Endodermal cell (in vitro differentiated cells): ENCODE results near the gene ING2. TPM values are rescaled to one million over a fixed set of nuclear protein-coding genes. Genes with fewer than 3 reads are reported as not detected.

Experiments used
- DNase-seq: peaks from one replicate; pipeline ENCODE4 v3.0.0-alpha.2; 2017
- H3K27ac ChIP-seq: 2 replicates; pipeline ENCODE4 v1.5.1; 2013; ENCODE audit warnings: mild to moderate bottlenecking, low read depth, low read length, moderate library complexity
- H3K27me3 ChIP-seq: 2 replicates; pipeline ENCODE4 v1.6.1; 2013; ENCODE audit warnings: mild to moderate bottlenecking, low read length, moderate library complexity; ENCODE audit not compliant: insufficient read depth, control insufficient read depth, poor library complexity, severe bottlenecking
- H3K36me3 ChIP-seq: 2 replicates; pipeline ENCODE4 v1.7.0; 2013; ENCODE audit warnings: mild to moderate bottlenecking, low read length, moderate library complexity; ENCODE audit not compliant: control insufficient read depth, insufficient read depth
- H3K4me1 ChIP-seq: one replicate; pipeline ENCODE4 v1.7.0; 2013; ENCODE audit warnings: low read length; ENCODE audit not compliant: control insufficient read depth, insufficient read depth
- H3K4me3 ChIP-seq: 2 replicates; pipeline ENCODE4 v1.5.1; 2013; ENCODE audit warnings: mild to moderate bottlenecking, low read length, moderate library complexity
- H3K9ac ChIP-seq: 2 replicates; pipeline ENCODE4 v1.6.1; 2013; ENCODE audit warnings: mild to moderate bottlenecking, low read length, moderate library complexity; ENCODE audit not compliant: poor library complexity, severe bottlenecking; ENCODE audit errors: extremely low read depth
- H3K9me3 ChIP-seq: 2 replicates; pipeline ENCODE4 v1.6.1; 2013; ENCODE audit warnings: mild to moderate bottlenecking, low read length, moderate library complexity; ENCODE audit not compliant: control insufficient read depth
- H3K27ac Mint-ChIP-seq: 2 replicates; pipeline ENCODE4 v1.8.0; 2020; ENCODE audit warnings: mixed read lengths
- H3K27me3 Mint-ChIP-seq: 2 replicates; pipeline ENCODE4 v1.8.0; 2021; ENCODE audit warnings: mild to moderate bottlenecking, mixed read lengths; ENCODE audit not compliant: insufficient read depth
- H3K36me3 Mint-ChIP-seq: 2 replicates; pipeline ENCODE4 v1.8.0; 2020; ENCODE audit warnings: low read depth, mixed read lengths
- H3K4me1 Mint-ChIP-seq: 2 replicates; pipeline ENCODE4 v1.8.0; 2020; ENCODE audit warnings: mixed read lengths
- H3K4me3 Mint-ChIP-seq: 2 replicates; pipeline ENCODE4 v1.8.0; 2020; ENCODE audit warnings: mild to moderate bottlenecking, moderate library complexity, mixed read lengths
- H3K9me3 Mint-ChIP-seq: 2 replicates; pipeline ENCODE4 v1.8.0; 2020; ENCODE audit warnings: mild to moderate bottlenecking, mixed read lengths
- CTCF ChIP-seq: fragments of 200-600 bp; sonication (generic); conservative IDR thresholded peaks from 2 replicates; pipeline ENCODE4 v1.5.0; 2021; ENCODE audit warnings: antibody characterized with exemption, mild to moderate bottlenecking
- WGBS, 2 experiments: methylation state at CpG; one replicate each; pipeline versions ENCODE4 v1.1.5 to v1.1.7; 2013; ENCODE audit warnings: missing lambda C conversion rate in 2 of 2, mixed read lengths in 1 of 2; ENCODE audit not compliant: insufficient coverage in 1 of 2, insufficient read length in 1 of 2; 5-methylcytosine and 5-hydroxymethylcytosine counted together
- total RNA-seq, 2 donors: library from RNA; stranded (reverse); fragmentation: NEBNext Ultra II Directional in 1 of 2; extraction: Animal tissue kit (Norgen Biotek cat#: 25700) in 1 of 2; gene quantifications; 2 replicates in 1 of 2; 3 replicates in 1 of 2; pipeline ENCODE4 v1.2.1, GENCODE V29; 2021

Gene ING2
- total RNA-seq, 2 donors from 2014 or later = 16.9 to 19.8 TPM

- no peak overlapping the region for H3K9ac ChIP-seq
- no peaks in the 10 kb centered on the region for H3K4me1 ChIP-seq
- no peaks in the 10 kb centered on the region for H3K9me3 Mint-ChIP-seq
- TF ChIP-seq CTCF = no peak
- H3K27ac Mint-ChIP-seq = no peak overlapping the region
- H3K27ac ChIP-seq = no peak overlapping the region
- H3K9me3 ChIP-seq = no peaks in the 10 kb centered on the region
- no peaks in the 10 kb centered on the region for H3K4me1 Mint-ChIP-seq
- no peak overlapping the region for H3K4me3 Mint-ChIP-seq
- H3K4me3 ChIP-seq = no peak overlapping the region
- no peaks in the 10 kb centered on the region for H3K36me3 Mint-ChIP-seq
- WGBS, 2 experiments = 95% methylated on average over 13 to 23 of the region's 23 CpGs
- no peak for DNase-seq
- no peaks in the 10 kb centered on the region for H3K27me3 Mint-ChIP-seq
- H3K36me3 ChIP-seq = no peaks in the 10 kb centered on the region
- peaks cover 4% of the 10 kb centered on the region for H3K27me3 ChIP-seq
These were observed 28.8 kb downstream of the ING2 start for GRCh38 chr4:183533698-183534097.

- no peak for DNase-seq
- H3K27ac Mint-ChIP-seq = no peak overlapping the region
- no peaks in the 10 kb centered on the region for H3K36me3 Mint-ChIP-seq
- H3K27me3 Mint-ChIP-seq = no peaks in the 10 kb centered on the region
- peaks cover 13% of the 10 kb centered on the region for H3K4me1 Mint-ChIP-seq
- H3K9me3 ChIP-seq = no peaks in the 10 kb centered on the region
- H3K4me3 ChIP-seq = no peak overlapping the region
- no peak overlapping the region for H3K27ac ChIP-seq
- no peak overlapping the region for H3K9ac ChIP-seq
- no peaks in the 10 kb centered on the region for H3K36me3 ChIP-seq
- 86 to 88% methylated on average over 9 to 13 of the region's 13 CpGs for WGBS, 2 experiments
- H3K27me3 ChIP-seq = no peaks in the 10 kb centered on the region
- H3K4me3 Mint-ChIP-seq = no peak overlapping the region
- no peak for TF ChIP-seq CTCF
- peaks cover 10% of the 10 kb centered on the region for H3K9me3 Mint-ChIP-seq
- H3K4me1 ChIP-seq = peaks cover 3% of the 10 kb centered on the region
These were observed 35.7 kb downstream of the ING2 start for GRCh38 chr4:183540410-183541009.

- H3K9me3 Mint-ChIP-seq = peaks cover 12% of the 10 kb centered on the region
- WGBS, 2 experiments = 81 to 91% methylated on average over 10 to 13 of the region's 13 CpGs
- H3K4me1 Mint-ChIP-seq = peaks cover 13% of the 10 kb centered on the region
These were observed 36.3 kb downstream of the ING2 start for GRCh38 chr4:183541010-183541751.

More at GRCh38 chr4:183541010-183541751, 36.3 kb downstream of the ING2 start:
- Mint-ChIP-seq H3K27me3 (no peaks in the 10 kb centered on the region), H3K27ac (peak overlapping the region; percentile 46), H3K4me3 (no peak overlapping the region), H3K36me3 (no peaks in the 10 kb centered on the region)
- peak; percentile 56 for DNase-seq
- H3K36me3 ChIP-seq = no peaks in the 10 kb centered on the region
- H3K4me1 ChIP-seq = peaks cover 3% of the 10 kb centered on the region
- no peak overlapping the region for H3K4me3 ChIP-seq
- no peaks in the 10 kb centered on the region for H3K9me3 ChIP-seq
- H3K27me3 ChIP-seq = no peaks in the 10 kb centered on the region
- no peak overlapping the region for H3K27ac ChIP-seq
- TF ChIP-seq CTCF = no peak
- peak overlapping the region; percentile 5 for H3K9ac ChIP-seq
